HG03460 (cell line): ENCODE data around the gene CNTNAP2.

Experiments used
- ATAC-seq: cut with Tn5 transposase; IDR thresholded peaks from one replicate; pipeline ENCODE4 v1.9.1; 2021; ENCODE audit not compliant: unreplicated experiment

CNTNAP2 gene

GRCh38 chr7:146414373-146414772, 297.8 kb downstream of the CNTNAP2 start:
- no peak for ATAC-seq

- ATAC-seq, result no peak
Measured at GRCh38 chr7:146414937-146415336, 298.3 kb downstream of the CNTNAP2 start.

DNA sequence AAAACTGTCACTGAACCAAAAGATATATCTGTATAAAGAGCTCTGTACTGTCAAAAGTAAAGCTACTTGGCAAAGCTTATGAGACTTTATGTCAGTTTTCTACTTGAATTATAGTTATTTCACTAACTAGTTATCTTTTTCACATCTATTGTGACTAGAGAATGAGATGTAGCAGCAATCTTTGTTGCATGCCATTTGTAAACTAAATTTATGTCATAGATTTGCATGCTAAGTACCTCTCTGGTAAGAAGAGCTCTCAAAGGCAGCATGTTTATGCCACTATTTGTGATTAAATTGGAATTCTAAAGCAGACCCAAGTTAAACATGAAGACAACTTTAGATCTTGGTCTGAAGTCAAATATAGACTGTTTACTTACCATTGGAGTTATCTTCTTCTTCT, 300.6 kb downstream of the CNTNAP2 start:
- ATAC-seq, result no peak

GRCh38 chr7:146423446-146423845, 306.8 kb downstream of the CNTNAP2 start:
- no peak for ATAC-seq

GRCh38 chr7:146424084-146424483, 307.5 kb downstream of the CNTNAP2 start:
- no peak for ATAC-seq

- ATAC-seq, result no peak
Measured at GRCh38 chr7:146433501-146433900, 316.9 kb downstream of the CNTNAP2 start.

GRCh38 chr7:146443102-146443501, 326.5 kb downstream of the CNTNAP2 start:
- no peak for ATAC-seq

DNA sequence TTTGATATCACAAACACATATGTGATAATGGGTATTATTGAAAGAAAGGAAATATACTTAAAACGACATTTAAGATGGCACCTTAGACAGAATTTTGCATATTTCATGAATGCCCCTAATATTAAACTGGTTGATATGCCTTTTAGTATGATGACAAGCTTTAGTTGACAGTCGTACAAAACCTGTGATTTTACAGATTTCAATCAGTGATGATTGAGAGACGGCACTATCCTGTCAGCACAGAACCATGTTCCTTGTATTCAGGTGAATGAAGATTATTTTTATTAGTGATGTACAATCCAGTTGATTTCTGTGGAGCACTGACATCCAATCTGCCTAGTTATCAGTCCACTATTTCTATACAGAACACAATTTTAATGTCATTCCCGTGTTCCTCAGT, 333.0 kb downstream of the CNTNAP2 start:
- ATAC-seq, result no peak

GRCh38 chr7:146455091-146455655, 338.6 kb downstream of the CNTNAP2 start:
- ATAC-seq, result no peak

DNA sequence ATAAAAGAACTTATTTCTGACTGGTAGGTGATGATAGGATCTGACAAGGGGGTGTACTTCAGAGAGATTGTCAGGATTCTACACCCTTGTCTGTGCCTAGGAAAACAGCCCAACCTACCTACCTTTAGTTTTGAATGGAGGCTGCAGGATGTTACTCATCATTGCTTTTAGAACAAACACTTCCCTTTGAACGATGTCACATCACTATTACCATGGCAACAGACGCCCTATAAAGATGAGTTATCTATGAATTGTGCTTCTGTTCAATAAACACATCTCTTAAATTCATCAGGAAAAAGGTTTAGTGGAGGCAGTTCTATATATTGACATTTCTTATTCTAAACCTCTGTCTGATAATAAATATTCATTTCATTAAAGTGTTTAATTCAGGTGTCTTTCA, 362.4 kb downstream of the CNTNAP2 start:
- no peak for ATAC-seq

DNA sequence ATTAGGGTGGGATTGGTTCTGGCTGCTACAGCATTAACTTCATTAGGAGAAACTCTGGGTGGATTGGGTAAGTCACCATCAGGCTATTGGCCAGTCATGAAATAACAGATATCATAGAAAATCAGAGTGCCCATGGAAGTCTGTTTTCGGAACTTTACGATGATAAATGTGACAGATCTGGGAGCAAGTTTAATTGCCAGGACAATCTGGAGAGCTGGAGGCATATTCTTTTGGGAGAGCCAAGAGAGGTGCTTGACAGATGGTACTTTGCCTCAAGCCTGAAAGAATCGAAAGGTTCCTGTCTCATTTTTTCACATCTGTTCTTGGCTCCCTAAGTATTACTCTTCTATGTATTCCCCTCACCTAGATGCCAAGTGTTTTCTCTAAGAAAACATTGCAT, 369.9 kb downstream of the CNTNAP2 start:
- ATAC-seq, result no peak

GRCh38 chr7:146492017-146492416, 375.4 kb downstream of the CNTNAP2 start:
- no peak for ATAC-seq

- ATAC-seq, result no peak
Measured at GRCh38 chr7:146494952-146495596, 378.5 kb downstream of the CNTNAP2 start.

GRCh38 chr7:146496657-146497056, 380.1 kb downstream of the CNTNAP2 start:
- no peak for ATAC-seq

GRCh38 chr7:146499970-146500369, 383.4 kb downstream of the CNTNAP2 start:
- ATAC-seq, result no peak

GRCh38 chr7:146503844-146504243, 387.2 kb downstream of the CNTNAP2 start:
- no peak for ATAC-seq

DNA sequence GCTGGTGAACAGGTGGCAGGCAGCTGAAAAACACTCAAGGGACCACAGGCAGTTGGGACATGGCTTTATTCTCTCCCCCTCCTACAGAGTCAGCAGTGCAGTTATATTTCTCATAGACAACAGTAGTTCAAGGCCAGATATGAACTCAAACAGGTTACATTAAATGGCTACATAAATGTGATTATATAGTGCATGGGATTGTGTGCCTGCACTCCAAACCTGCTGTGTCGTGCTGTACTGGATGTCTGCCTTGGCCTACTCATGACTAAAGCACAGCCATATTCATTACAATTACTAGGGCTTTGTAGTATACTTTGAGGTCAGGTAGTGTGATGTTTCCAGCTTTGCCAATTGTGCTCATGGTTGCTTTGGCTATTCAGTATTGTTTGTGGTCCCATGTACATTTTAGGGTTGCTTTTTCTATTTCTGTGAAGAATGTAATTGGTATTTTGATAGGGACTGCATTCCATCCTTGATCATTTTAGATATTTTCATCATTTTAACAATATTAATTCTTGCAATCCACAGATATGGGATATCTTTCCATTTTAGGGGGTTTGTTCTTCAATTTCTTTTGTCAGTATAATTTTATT, 393.6 kb downstream of the CNTNAP2 start:
- no peak for ATAC-seq

GRCh38 chr7:146514304-146514703, 397.7 kb downstream of the CNTNAP2 start:
- no peak for ATAC-seq

DNA sequence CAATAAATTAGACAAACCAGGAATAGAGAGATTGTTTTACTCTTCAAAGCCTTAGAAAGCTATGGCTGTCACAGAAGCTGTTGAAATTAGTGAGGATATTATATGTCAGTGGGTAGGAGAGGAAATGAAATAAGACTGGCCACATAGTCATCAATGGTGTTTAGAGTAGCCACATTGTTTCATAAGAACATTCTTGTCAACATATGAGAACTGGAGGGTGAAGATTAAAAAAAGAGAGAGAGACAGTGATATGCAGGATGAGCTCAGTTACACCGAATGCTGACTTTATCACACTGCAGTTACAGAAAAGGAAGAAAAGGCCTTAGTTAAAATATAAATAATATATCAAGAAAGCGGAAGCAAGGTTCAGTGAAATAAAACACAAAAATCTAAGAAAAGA, 412.0 kb downstream of the CNTNAP2 start:
- no peak for ATAC-seq

DNA sequence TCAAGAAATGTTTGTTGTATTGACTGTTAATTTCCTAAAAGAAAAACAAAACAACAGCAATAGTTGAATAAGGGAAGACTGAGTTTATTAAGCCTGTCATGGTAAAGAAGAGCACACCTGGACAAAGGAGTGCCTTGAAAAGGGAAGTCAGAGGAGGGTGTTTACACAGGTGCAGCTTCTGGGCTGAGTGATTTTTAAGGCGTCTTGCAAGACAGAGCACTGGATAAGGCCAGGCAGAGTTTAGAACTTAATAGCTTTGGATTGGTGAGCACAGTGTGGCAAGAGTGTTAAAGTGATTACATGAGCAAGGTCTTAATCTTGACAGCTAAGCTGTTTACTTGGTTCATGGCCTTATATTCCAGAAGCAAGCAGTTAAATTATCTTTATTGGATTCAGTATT, 423.2 kb downstream of the CNTNAP2 start:
- no peak for ATAC-seq

DNA sequence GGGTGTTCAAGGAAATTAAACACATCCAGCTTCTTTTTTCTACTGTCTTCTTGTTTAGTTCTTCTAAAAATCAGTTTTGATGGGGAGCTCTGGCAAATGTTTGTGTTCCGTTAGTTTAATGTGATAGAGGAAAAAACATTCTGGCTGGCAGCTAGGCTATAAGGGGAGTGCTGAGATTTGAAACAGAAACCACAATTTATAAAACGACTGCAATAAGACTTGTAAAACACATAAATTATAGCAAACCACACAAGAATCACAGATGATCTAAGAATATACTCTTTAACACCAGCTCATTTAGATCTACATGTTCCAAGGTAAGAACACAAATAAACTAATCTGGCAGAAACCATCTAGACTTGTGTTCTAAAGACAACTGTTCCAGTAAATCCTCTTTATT, 425.5 kb downstream of the CNTNAP2 start:
- ATAC-seq, result no peak

- no peak for ATAC-seq
Measured at GRCh38 chr7:146544748-146545147, 428.1 kb downstream of the CNTNAP2 start.

DNA sequence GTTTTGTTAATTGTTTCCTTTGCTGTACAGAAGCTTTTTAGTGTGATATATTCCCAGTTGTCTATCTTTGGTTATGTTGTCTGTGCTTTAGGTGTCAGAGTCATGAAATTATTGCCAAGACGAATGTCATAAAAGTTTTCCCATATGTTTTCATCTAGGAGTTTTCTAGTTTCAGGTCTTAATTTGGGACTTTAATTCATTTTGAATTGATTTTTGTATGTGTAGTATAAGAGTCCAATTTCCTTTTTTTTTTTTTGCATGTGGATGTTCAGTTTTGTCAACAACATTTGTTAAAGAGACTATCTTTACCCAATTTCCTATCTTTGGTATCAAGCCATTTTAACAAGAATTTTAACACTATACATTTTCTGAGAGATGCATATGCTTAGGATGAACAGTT, 432.2 kb downstream of the CNTNAP2 start:
- no peak for ATAC-seq
